Stromal cell of bone marrow (primary cell): Measurements from ENCODE around the gene MAP3K13.

Source experiments
- DNase-seq: peaks from one replicate; pipeline ENCODE4 v3.0.0-alpha.2; 2012; ENCODE audit warnings: low read depth

The MAP3K13 gene

DNA sequence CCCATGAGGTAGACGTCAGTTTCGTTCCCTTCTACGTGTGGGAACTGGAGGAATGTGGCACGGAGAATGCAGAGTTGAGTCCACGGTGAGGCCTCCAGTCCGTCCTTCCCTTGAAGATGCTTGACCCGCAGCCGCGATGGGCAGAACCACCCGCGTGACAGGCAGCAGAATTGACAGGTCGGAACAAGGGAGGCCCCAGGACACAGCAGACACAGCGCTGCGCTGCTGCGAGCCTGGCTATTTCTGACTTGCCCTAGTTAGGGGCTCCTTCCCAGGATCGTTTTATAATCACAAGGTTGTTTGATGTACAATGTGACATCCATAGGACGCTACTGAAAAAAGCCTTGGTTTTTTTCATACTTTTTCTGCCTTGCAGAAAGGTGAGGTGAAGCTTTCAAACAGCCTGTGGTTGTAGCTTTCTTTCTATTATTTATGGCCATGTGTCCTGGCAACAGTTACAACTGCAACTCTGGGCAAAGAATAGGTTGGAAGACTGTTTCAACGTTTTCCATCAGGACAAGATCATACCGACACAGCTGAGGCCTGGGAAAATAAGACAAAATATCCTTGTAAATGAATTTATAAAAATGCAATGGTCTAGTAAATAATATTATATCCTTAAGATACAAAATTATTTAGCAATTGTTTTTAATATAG is 145.5 kb downstream of the MAP3K13 start:
- DNase-seq: no peak

DNA sequence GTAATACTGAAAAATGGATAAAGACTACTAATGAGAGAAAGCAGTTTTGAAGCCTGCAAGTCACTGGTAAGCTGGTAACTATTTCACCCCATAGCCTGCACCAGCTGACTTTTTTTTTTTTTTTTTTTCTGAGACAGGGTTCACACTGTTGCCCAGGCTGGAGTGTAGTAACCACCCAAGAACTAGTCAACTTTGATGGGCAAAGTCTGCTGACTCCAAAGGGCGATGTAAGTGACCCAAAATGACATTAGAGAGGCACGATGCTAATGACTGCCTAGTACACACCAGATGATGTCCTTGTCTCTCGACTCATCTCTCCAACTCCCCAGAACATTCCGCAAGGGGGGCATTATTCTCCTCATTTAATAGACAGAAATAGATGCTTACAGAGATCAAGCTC is 148.8 kb downstream of the MAP3K13 start:
- DNase-seq: no peak

- DNase-seq: no peak
Observed at GRCh38 chr3:185517387-185518130, 154.6 kb downstream of the MAP3K13 start.

- DNase-seq: no peak
Observed at GRCh38 chr3:185519021-185519420, 156.1 kb downstream of the MAP3K13 start.

GRCh38 chr3:185521349-185522138 is 158.6 kb downstream of the MAP3K13 start:
- no peak for DNase-seq

- DNase-seq: no peak
Observed at GRCh38 chr3:185526349-185526951, 163.5 kb downstream of the MAP3K13 start.

DNA sequence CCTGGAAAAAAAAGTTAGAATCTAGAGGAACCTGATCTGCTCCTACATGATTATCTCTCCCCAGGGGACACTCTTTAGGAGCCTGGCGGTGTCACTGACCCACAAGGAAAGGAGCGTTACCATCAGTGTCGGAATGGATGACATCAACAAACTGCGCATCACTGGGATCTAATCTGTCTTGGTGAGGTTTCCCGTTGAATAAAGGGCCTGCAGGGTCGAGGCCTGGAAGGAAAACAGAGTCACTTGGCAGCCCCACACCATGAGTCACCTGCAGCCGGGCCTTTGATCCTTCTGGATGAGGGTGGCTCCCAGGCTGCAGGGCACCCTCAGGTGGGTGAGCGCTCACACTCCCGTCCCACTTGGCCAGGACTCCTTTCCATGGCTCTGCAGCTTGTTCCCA is 164.4 kb downstream of the MAP3K13 start:
- no peak for DNase-seq

- no peak for DNase-seq
Observed at GRCh38 chr3:185528532-185528931, 165.6 kb downstream of the MAP3K13 start.

GRCh38 chr3:185530856-185531255 is 167.9 kb downstream of the MAP3K13 start:
- DNase-seq: no peak

DNA sequence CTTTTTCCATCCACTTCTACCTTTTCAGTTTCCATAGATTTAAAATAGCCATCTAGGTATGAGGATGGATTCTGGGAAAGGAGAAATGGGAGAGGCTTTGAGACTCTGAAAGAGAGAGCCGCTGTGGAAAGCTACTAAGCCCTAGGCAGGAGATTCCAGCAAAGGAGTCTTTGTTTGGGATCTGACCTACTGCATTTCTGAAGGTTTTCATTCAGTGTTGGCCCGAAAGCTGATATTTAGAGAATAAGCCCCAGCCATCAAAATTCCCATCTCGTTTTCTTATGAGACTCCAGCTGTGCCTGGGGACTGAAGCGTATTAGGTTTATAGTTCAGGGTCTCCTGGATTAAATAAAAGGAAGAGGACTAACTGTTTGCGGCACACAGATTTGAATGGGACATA is 170.0 kb downstream of the MAP3K13 start:
- no peak for DNase-seq

- DNase-seq: no peak
Observed at GRCh38 chr3:185534511-185534910, 171.6 kb downstream of the MAP3K13 start.

DNA sequence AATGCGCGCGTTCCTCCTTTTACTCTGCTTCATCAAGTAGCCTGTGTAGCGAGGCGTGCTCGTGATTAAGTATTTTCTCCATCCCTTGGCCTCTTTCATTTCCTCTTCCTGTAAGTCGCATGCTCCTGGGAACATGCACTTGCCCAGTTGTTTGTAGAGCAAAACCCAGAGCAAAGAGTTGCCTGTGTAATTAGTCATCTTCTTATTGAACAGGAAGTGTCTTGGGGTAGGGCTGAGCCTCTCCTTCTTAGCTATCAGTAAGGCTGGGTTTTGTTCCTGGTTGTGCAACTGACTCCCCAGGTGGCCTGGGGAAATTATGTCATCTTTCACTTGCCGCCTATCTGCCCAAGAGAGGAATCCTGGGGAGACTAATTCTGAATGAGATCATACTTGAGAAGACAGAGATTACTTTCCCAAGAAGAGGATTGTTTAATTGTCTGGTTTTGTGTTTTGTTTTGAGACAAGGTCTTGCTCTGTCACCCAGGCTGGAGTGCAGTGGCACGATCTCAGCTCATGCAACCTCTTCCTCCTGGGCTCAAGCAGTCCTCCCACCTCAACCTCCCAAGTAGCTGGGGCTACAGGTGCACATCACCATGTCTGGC is 174.5 kb downstream of the MAP3K13 start:
- no peak for DNase-seq
